NCI-H1436 treated with DMSO at 0.1 percent for 48 hours (cell line): ENCODE measurements around the gene PYM1.
"Not testable (repeated sequence)": the region's sequence is repeated elsewhere in the genome, so short reads cannot be mapped to it uniquely, and the experiment has no call there.

Experiments used
- DNase-seq: peaks from one replicate; lab custom pipeline; 2025; lab: John Stamatoyannopoulos, UW

PYM1 gene

DNA sequence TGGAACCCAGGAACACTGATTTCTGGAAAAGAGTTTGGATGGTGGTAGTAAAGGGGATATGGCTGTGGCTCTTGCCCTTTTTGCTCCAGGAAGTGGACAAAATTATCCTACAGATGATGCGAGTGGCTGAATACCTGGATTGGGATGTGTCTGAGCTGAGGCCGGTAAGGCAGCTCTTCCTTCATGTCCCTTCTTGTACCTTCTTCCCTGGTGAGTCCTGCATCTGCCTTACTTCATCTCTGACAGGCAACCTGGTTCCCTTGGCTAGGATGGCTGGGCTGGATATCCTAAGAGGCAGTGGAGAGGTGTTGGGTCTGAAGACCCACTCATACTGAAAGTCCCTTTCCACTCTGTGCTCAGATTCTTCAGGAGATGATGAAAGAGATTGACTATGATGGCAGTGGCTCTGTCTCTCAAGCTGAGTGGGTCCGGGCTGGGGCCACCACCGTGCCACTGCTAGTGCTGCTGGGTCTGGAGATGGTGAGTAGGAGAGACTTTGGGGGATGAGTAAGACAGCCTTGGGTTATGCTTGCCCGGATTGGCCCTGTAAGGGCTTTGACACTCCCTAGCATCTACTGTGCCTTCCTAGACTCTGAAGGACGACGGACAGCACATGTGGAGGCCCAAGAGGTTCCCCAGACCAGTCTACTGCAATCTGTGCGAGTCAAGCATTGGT is 11.3 kb upstream of the PYM1 start:
- no peak for DNase-seq

DNA sequence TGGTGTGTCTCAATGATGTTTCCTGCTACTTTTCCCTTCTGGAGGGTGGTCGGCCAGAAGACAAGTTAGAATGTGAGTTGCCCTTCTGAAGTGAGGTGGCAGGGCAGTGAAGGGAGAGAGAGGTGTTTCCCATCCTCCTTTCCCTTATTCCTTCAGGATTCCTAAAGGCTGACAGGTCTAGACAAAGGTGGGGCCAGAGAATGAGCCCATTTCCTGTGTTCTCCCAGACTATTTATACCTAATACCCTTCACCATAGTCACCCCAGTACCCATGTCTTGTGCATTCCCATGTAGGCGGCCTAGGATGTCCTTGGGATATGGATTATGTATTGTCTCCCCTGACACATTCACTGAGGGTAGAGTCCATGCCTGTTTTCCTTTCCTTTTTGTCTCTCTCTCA is 10.3 kb upstream of the PYM1 start:
- no peak for DNase-seq

DNA sequence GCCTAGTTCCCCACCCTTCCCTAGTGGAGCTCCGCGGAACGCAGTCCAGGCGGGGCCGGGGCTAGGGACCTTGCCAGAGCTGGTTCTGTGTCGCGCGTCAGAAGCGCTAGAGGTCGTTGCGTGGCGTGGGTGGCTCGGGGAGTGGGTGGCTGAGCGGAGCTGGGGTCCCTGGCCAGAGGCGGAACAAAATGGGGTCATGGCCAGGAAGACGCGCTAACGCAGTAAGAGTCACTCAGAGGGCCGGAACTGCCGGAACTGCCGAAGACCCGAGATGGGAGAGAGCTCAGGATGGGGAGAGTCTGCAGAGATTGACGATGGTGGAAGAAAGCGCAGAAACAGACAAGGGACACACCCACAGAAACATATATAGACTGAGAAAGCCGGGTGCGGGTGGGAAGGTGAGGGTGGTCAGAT is 8.1 kb upstream of the PYM1 start:
- no peak for DNase-seq

DNA sequence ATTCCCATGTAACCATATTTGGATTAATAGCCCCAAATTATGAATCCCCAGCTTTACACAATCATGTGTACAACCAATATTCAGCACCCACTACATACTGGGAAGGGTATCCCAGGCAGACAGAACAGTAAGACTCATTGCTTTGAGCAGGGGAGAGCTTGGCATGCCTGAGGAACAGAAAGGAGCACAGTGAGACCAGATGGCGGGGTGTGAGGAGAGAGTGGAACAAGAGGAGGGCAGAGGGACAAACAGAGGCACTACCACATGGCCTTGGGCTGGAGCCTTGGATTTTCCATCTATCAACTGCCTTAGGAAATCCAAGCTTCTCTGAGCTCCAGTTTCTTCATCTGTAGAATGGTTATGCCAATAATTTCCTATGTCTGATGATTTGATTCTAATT is 7.1 kb upstream of the PYM1 start:
- DNase-seq = no peak

DNA sequence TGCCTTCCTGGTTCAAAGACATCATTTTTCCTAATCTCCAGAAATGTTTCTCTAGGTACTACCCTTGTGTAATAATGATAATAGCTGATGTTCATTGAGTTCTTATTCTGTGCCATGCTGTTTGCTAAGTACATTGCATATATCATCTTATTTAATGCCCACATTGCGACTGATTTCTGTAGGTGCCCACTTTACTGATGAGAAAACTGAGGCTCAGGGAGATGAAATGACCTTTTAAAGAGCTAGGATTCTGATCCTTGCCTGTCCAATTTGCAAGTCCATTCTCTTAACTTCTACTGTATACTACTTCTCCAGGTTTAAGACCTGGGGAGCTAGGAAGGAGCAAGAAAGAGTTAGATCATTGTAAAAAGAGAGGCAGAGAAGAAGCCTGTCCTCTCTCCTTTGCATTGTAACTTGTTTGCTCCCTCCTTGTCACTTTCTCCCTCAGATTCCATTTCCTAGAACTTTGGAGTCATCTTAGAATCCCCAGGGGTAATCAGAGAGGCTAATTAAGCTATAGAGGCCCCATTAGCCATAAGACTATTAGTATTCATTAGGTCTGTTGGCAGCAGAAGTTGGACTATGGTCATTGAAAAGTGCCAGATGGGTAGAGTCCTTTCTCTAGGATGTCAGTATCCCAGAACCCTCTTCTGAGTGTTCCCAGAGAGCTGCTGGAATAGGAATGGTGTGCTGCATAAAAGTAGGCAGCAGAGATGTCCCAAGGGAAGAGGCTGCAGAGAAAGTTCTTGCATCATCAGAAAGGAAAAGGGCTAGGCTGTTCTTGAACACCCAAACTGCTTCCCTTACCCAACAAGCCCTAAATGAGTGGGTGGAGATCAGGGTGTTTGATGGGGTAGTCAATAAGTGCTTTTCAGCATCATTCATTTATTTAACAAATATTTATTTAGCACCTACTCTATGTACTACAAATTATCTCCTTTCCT is 6.4 kb upstream of the PYM1 start:
- DNase-seq = no peak

DNA sequence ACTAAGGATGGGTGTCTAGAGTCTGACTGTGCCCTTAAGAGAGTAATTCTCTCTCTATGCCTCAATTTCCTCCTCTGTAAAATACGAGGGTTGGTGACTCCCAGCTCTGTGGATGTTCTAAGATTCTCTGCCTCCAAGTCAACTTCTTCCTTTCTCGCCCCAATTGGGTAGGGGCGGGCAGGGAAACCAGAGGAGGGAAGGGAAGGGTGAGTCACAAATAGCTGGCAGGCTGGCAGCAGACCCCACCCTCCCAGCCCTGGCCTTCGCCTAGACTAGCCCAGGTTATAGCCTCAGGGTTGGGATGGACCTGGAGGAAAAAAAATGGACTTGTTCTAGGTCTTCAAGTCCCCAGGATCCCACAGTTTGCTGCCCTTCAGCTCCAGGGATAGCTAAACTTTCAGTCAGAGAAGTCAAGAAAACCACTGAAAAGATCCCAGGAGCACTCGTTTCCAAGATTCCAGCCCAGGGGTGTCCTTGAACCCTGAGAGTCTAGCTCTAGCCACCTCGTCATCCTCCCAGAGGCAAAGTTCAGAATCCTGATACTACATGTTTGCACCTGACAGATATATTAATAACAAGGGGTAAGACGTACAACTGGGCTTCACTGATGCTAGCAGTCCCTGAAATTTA is 5.6 kb upstream of the PYM1 start:
- no peak for DNase-seq

DNA sequence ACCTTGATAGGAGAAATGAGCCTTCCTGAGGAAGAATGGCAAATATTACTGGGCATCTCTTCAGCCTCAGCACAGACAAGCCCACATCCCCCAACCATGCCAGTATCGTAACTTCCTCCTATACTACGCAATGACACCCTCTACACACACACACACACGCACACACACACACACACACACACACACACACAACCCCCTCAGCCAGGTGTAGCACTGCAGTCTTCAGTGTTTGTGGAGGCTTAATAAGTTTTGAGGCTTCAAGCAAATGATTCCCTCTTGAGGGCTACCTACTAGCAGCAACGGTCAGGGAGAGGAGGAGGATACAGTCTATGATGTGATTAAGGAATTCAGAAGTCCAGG is 4.8 kb upstream of the PYM1 start:
- no peak for DNase-seq

DNA sequence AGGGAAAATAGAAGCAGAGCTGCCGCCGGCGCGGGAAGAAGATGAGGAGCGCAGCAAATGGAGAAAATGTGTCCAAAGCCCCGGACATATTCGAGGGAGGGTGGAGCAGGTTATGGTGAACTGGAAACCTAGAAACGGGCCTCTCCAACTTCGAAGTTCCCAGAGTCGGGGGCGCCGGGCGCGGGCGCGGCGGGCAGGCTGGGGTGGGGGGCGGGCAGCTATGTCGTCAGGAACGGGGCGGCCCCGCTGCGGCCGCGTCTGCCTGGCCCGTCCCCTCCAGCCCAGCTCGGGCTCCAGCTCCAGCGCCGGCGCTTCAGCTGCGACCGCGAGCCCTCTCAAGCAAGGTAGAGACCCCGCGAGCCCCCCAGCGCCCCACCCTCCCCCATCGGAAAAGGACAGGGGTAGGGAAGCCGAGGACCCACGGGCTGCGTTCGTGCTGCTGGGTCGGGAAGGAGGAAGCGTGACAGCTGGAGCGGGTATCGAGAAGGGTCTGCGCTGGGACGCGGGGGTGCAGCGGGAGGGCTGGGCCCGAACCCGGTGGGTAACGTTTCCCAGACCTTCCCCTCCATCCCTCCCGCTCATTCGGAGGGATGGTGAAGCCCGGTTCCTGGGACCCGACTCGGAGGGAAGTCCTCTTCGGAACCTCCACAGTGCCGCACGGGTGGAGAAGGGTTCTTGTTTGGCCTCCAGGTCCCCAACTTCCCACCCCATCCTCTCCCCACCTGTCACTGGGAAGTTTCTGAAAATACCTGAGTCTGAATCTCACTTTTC is 4.3 kb upstream of the PYM1 start:
- DNase-seq = no peak

DNA sequence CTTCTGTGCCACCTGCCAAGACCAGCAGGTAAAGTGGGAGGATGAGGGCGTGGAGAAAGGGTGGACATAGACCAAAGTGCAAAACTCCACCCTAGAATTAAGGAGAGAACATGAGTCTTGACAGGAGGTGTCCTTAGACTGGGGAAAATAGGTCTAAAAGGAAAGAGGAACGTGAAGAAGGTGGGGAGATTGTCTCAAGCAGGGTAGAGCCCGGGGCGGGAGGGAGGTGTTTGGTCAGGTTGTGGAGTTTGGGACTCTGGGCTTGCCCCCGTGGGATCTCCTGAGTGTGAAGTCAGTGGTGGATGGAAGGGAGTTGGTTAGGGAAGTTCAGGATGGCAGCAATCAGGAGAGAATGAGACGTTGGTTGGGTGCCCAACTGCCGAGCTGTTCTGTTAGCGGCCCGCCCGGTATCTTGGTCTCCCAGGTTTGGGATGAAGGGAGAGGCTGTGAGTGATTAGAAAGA is 3.7 kb upstream of the PYM1 start:
- DNase-seq = no peak

DNA sequence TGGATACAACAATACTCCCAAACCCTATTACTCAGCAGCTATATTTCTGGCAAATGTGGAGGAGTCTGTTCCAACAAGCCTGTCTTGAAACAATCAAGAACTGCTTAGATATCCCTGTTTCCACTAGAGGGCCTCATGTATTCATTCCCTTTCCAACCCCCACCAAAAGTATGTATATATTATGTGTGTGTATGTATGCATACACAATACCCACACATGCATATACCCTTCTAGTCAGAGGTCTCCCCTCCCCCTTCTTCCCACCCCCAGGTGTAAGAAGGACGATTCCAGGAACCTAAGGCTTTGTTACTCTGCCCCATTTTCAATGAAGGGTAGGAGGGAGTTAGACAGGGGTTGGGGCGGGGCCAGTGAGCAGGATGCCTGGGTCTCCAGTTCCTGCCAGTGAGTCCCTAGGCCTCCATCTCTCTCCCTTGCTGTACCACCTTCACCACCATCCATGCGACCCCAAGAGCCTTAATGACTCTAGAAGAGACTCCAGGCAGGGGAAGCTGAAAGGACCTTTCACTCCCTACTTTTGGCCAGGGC is 3.1 kb upstream of the PYM1 start, which contains the start of gene DGKA:
Gene DGKA, plus strand, starts transcription at position 392 of the 546 bp plus-strand sequence. CDS start 5,342 bp downstream, outside the sequence.
- peak; percentile 25 for DNase-seq

DNA sequence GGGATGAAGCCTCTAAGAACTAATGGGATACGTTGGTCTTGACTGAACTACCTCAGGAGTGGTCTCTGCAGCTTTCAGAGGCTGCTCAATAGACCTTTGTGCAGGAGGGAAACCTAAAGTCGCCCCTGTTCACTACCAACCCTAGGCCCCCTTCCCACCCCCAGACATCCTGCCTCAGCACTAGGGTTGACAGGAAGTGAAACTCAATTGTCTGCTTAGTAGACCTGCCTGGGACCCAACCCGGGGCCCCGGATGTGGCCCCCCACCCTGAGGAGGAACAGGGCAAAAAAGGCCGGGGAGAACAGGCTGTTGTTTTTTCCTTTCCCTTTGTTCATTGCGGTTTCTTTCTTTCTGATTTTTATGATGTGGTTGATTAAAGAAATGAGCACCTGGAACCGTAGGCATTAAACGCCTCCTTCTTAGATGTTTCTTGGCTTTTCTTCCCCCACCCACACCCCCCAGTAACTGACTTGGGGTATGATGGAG is 1.7 kb upstream of the PYM1 start:
- DNase-seq = no peak

DNA sequence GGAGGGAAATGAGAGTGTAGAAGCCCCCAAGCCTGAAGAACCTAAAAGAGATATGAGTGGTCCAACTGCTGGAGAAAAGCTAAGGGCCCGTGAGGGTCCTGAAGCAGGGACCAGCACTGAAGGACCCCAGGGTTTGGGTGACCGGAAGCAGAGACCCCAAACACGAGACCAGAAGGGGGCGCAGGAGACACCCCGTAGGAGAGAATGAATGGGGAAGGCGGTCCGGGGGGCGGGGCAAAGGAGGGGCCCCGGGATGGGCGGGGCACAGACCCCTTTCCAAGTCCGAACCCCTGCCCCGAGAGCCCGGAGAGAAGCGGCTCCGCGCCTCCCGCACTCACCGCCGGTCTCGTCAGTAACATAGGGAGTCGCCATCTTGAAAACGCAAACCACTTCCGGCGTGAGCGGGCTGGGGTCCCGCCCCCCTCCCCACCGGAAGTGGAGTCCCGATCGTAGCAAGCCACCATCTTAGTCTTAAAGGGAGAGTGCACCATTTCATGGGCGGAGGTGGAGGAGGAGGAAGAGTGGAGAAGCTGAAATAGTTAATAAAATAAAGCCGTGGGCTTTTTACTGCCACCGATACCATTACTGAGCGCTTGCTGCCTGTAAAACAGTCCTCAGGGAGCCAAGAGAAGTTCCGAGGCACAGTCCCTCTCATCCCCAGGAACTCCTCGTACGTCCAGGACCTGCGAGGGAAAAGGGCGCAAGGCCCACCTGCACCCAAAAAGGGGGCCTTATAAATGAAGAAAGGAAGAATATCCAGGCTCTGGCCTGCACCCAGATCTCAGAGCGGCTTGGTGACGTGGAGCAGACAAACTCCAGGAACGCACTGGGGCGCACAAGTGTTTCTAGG is 731 bp downstream of the PYM1 start:
- peak; percentile 58 for DNase-seq

DNA sequence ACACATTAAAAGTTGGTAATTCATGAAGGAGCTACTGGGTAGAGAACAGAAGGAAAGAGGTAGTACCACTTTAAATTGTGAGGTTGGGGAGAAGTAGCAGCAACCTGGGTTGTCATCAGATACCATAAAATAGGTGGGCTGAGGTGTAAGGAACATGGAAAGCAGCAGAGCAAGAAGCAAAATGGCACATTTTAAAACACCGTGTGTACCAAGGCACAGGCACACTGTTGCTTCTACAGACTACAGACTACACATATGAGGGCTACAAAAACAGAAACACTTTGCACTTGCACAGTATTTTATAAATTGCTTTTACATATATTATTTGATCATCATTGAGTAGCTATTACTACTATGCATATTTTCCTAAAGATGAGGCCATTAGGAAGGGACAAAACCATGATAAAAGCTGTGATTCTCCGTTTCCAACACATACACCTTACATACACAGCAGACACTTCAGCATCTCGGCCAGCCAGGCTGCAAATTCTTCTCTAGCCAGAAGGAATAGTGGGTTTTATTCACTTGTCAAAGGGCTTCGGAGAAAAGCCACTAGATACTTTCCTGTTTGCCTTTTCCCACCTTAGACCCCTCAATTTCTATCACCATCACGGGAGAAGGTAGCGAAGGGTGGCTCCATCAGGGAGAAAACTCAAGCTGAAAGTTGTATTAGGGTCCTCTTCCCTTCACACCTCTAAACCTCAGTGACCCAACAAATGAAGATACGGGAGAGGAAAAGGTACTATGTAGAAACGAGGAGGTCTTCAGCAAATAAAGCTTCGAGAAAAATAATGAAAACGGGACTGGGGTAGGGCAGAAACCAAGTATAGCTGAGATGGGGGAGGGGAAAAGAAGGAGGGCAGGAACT is 1.6 kb downstream of the PYM1 start:
- DNase-seq = no peak

DNA sequence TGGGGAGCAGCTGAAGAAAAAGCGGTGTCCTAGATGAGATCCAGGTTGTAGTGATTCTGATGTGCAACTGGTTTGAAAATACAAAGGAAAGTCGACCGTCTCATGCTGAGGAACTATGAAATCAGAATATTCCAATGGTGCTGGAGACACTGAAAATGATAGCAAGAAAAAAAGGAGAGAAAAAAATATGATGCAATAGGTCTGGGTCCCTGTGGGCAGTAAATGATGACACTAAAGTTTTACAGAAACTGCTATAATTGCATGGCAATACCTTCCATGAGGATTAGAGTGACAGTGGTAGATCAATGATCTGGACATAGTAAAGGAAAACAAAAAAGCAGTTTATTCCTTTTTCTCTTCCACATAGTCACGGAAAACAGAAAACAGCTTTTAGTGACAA is 2.3 kb downstream of the PYM1 start:
- DNase-seq = no peak

DNA sequence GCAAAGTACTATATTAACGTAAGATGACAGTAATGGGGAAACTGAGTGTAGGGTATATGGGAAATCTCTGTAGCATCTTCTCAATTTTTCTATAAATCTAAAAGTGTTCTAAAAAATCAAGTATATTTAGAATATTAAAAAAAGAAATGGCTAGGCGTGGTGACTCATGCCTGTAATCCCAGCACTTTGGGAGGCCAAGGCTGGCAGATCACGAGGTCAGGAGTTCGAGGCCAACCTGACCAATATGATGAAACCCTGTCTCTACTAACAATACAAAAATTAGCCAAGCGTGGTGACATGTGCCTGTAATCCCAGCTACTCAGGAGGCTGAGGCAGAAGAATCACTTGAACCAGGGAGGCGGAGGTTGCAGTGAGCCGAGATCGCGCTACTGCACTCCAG is 4.0 kb downstream of the PYM1 start:
- DNase-seq = not testable (repeated sequence)

DNA sequence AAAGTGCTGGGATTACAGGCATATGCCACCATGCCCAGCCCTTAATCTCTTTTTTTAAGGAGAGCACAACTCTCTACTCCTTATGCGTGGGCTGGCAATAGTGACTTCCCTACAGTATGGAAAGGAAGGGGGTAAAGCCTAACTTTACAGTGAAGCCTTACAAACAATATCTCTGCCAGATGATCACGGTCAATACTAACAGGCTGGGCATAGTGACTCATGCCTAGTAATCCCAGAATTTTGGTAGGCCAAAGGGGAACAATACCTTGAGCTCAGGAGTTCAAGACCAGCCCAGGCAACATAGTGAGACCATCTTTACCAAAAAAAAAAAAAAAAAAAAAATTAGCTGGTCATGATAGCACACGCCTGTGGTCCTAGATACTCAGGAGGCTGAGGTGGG is 5.6 kb downstream of the PYM1 start:
- DNase-seq = no peak

DNA sequence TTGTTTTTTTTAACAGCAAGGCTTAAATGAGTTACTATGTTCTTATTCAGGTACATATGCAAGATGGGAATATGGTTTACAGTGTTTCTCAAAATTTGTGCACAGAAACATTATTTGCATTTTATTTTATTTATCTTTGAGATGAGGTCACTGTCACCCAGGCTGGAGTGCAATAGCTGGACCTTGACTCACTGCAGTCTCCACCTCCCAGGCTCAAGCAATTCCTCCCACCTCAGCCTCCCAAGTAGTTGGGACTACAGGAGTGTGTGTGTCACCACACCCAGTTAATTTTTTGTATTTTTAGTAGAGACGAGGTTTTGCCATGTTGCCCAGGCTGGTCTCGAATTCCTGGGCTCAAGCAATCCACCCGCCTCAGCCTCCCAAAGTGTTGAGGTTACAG is 8.7 kb downstream of the PYM1 start:
- not testable (repeated sequence) for DNase-seq

DNA sequence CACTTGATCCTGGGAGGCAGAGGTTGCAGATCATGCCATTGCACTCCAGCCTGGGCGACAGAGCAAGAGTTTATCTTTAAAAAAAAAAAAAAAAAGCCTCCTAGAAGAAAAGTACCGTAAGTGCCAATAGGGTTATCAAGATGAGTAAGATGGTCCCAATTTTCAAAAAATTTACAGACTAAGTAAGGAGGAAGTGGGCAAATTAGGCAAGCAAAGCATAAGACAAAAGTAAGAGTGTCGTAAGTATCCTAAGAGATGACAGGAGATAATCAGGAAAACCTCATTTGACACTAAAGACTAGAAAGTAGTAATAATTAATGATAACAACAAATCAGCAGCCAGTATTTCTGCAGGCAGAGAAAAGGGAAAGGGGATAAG is 12.2 kb downstream of the PYM1 start:
- no peak for DNase-seq

DNA sequence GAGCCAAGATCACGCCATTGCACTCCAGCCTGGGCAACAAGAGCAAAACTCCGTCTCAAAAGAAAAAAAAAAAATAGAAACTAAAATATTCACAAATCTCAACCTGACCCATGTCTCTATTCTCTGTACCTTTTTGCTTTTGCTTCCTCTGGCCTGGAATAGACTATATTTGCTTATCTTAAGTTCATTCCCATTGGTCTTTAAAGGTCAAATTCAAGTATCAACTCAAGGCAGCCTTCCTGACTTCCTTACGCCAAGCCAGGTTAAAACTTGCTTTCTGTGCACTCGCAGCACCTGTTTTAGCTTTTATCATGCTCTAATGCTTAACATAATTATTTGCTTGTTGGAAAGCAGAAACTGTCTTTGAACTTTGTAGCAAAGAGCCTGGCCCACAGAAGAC is 14.8 kb downstream of the PYM1 start:
- DNase-seq = no peak

DNA sequence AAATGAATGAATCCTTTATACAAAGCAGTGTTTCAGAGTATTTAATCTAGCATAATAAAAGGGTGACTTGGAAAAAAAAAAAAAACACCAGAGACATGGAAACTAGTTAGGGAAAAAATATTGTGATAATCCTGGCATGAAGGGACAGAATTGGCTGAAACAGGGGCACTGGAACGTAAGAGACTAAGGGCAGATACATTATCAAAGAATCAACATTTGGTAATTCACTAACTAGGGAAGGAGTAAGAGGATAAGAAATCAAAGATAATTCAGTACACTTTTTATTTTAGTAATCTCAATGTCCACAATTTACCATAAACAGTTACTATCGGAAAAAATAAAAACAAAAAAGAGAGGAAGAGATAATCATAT is 18.2 kb downstream of the PYM1 start:
- no peak for DNase-seq
